NCI-H2227 (cell line): Measurements from ENCODE around the gene RBM24.

ENCODE experiments used
- DNase-seq: peaks from one replicate; lab custom pipeline; 2025; ENCODE audit not compliant: unreplicated experiment; lab: John Stamatoyannopoulos, UW

RBM24 gene

DNA sequence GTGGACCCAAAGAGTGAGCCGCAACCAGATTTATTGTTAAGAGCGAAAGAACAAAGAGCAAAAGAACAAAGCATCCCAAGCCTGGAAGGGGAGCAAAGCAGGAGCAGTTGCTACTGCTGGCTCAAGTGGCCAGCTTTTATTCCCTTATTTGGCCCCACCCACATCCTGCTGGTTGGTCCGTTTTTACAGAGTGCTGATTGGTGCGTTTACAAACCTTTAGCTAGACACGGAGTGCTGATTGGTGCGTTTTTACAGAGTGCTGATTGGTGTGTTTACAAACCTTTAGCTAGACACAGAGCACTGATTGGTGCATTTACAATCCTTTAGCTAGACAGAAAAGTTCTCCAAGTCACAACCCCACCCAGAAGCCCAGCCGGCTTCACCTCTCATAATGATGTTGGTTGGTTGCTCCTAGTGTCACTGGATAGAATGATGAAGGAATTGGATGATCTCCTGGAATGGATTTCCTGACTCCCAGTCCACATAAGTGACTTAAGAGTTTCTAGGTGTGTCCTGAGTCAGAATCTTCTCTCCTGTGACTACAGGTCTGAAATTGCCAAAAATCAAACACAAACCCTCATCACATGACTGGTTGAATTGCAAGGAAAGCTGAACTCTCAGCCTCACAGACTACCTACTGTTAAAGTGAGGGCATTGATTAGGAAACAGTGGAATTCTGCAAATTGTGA, 60.1 kb downstream of the RBM24 start:
- DNase-seq, result no peak

GRCh38 chr6:17341891-17342290, 60.7 kb downstream of the RBM24 start:
- no peak for DNase-seq

GRCh38 chr6:17343215-17343614, 62.1 kb downstream of the RBM24 start:
- DNase-seq, result no peak
